NCI-H82 (cell line): ENCODE measurements around the gene SPAG9.

ENCODE experiments used
- DNase-seq: peaks from one replicate; lab custom pipeline; 2025; lab: John Stamatoyannopoulos, UW

Gene SPAG9

DNA sequence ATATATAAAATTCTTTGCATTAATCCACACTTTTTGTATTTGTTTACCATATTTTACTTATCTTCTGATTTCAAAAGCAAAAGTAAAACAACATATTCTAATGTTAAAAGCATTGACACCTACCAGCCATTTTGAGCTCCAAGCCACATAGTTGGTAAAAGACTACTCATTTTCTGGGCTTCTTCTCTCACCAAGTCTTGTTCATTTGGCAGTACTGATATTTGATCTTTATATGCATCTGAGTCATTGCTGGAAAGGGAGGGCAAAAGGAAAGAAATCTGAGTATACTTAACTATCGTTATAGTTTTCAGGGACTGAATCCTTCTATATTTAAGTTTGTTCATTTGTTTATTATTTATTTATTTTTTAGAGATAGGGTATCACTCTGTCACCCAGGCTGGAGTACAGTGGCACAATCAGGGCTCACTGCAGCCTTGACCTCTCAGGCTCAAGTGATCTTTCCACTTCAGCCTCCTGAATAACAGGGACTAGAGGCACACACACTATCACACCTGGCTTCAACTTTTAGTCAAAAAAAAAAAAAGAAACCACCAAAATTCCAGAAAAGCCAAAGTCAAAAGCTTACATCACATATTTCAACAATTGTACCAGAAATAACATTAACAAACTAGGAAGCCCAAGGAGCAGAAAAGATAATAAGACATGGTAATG is 133.5 kb downstream of the SPAG9 start:
- DNase-seq, result no peak

DNA sequence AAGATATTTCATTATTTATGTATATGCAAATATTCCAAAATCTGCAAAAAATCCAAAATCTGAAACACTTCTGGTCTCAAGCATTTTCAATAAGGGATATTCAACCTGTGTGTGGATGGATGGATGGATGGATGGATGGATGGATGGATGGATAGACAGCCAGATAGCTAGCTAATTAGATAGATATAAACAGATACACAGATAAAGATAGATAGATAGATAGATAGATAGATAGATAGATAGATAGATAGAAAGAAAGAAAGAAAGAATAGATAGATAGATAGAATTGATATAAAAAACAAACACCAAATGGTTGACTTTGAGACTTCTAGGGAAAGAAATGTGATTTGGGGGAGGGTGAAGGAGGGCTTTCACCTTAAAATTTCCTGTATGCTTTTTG is 139.4 kb downstream of the SPAG9 start:
- no peak for DNase-seq

- no peak for DNase-seq
Observed at GRCh38 chr17:50979524-50979927, 141.1 kb downstream of the SPAG9 start.

- DNase-seq, result no peak
Observed at GRCh38 chr17:50977487-50978159, 143.0 kb downstream of the SPAG9 start.

DNA sequence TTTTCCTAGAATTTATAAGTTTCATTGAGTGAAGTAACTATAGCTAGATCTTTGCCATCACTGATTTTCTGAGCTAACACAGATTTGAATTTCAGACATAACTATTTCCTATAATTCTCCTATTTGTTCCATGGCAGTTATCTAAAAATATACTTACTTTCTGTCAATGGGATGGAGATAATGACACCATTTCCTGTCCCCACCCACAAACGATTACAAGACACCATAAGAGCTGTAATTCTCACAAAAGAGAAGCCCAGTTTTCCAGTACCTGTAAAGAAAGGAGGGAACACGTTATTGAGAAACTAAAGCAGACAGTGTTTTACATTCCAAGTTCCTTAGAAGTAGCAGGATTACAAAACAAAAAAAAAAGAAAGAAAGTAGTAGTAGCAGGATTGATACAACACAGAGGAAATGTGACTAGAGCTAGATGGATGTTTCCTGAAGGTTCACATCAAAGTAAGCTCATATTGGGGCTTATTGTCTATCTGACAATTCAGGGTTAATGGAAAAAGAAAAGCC is 143.7 kb downstream of the SPAG9 start:
- no peak for DNase-seq

DNA sequence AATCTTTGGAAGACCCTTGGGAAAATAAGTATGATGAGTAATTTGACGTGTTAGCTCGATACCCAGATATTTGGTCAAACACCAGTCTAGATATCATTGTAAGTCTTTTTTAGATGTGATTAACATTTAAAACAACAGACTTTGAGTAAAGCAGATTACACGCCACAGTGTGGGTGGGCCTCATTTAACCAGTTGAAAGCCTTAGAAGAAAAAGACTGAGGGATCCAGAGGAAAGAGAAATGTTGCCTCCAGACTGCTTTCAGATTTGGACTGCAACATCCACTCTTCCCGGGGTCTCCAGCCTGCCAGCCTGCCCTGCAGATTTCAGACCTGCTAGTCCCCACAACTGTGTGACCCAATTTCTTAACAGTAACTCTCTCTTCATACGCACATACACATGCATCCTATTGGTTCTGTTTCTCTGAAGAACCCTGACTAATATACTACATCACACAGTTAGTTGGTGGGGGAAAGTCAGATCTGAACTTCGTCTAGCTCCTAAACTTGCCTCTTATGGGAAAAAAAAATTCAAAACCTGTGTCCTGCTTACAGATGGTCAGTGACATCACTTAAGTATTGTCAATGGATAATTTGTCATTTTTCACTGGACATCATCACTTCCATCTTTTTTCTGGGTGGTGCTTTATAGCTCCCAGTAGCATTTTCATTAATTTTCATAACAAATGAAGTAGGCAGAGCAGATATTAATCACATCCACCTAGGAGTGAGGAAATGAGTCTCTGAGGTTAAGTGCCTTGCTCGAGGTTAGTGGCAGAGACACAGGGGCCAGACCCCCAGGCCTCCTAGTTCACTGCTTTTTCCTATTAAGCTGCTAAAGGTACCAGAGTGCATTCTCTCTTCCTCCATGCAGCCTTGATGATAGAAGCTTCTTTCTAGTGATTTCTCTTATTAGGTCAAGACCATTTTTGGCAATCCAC is 146.8 kb downstream of the SPAG9 start:
- DNase-seq, result no peak

DNA sequence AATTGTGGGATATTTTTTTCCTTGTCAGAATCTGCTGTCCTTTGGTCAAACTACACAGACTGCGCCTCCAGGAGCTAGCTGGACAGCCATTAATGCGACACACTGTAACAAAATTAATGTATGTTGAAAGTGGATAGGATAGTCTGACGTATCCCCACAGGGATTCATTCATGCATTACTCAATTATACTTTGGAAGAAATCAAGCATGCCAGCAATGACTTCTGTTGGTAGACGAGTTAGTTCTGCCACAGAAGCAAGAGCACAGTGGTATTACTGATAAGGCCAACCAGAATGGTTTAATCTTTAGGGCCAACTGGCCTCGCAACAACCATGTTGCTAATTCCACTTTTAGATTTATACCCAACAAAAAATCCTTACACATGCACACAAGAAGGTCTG is 148.1 kb downstream of the SPAG9 start:
- DNase-seq, result no peak

GRCh38 chr17:50967795-50968194 is 152.9 kb downstream of the SPAG9 start:
- no peak for DNase-seq

GRCh38 chr17:50966163-50966666 is 154.5 kb downstream of the SPAG9 start:
- DNase-seq, result no peak

DNA sequence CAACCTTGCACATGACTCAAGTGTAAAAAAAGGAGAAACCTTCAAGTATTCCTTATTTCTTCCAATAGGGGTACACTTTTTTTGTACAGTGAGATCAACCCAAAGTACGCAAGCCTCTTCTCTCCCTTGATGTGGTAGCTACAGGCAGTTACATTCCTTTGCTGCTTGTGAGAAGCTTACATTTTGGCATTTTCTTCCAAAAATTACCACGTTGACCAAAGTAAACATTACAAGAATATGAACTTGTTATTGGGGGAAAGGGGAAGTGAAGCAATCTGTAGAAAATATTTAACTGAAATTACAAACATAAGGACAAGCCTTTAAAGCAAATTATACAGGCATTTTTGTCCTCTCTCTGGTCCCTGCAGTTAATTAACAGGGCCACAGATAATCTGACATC is 157.5 kb downstream of the SPAG9 start:
- DNase-seq, result no peak

GRCh38 chr17:50961282-50962220 is 159.1 kb downstream of the SPAG9 start:
- peak; percentile 23 for DNase-seq

DNA sequence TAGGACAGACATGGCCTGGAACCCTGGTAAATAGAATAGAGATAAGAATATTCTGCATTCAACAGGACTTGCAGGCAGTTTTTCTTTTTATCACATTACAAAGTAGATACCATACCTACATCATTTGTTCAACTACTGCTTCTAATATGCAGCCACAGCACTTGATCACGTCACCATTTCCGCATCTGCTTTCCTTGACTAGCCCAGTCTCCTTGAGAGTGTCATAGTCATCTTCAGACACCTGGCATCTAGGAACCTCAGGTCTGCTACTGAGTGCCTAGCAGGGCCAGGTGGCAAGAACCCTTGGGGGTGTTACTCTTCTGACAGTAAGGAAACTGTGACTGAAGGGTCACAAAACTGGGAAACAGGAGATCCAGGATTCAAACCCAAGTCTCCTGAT is 161.3 kb downstream of the SPAG9 start:
- no peak for DNase-seq

DNA sequence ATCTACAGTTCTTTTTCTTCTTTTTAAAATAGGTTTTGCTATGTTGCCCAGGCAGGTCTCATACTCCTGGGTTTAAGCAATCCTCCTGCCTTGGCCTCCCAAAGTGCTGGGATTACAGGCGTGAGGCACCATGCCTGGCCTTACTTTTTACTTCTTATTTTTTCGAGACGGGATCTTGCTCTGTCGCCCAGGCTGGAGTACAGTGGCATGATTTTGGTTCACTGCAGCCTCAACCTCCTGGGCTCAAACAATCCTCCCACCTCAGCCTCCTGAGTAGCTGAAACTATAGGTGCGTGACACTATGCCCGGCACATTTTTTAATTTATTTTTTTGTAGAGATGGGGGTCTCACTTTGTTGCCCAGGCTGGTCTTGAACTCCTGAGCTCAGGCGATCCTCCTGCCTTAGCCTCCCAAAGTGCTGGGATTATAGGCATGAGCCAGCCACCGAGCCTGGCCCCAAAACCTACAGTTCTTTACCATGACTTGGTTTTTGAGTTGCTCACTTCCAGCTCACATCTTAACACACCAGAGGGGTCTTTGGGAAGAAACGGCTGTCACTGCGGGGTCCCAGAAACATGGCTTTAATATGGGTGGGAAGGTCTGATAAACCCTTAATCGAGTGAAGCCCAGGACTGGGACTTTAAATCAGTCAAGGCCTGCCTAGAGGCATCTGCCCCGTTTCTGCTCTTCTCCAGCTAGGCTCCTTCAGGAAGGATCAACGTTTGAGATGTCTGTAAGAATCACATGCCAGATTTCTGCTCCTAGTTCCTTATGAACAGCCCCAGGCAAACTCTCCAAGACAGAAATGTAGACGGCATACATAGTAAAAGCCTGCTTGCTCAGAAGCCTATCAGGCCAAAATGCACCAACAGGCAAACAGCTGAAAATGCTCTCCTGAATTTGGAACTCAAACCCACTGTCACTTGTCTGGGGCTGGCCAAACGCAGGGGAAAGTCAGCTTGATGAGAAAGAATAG is 162.8 kb downstream of the SPAG9 start:
- DNase-seq, result no peak

GRCh38 chr17:50956750-50957523 is 163.7 kb downstream of the SPAG9 start:
- peak; percentile 94 for DNase-seq

DNA sequence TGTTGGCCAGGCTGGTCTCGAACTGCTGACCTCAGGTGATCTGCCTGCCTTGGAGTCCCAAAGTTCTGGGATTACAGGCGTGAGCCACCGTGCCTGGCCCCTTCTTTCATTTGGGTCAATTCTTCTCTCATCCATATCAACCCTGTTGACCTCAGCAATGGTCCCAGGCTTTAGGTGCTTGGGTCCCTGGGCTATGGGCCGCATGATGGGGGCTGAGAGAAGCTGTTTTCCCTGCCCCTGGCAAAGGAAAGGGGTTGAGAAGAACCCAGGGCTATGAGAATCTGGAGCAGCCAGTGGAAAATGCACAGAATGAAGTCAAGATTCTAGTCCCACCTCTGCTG is 164.3 kb downstream of the SPAG9 start:
- no peak for DNase-seq

GRCh38 chr17:50955667-50956120 is 165.0 kb downstream of the SPAG9 start:
- peak; percentile 85 for DNase-seq

GRCh38 chr17:50955160-50955559 is 165.5 kb downstream of the SPAG9 start:
- DNase-seq, result no peak

- no peak for DNase-seq
Observed at GRCh38 chr17:50954641-50955121, 166.0 kb downstream of the SPAG9 start.
